ENCODE data around the gene FHIT.

GRCh38 chr3:60979461-60980341 lies 271.6 kb downstream of the FHIT start:
- TF ChIP-seq CTCF (IDR thresholded peaks at IDR 0.05), result no peak
- no peak for TF ChIP-seq POLR2A (IDR thresholded peaks at IDR 0.05)
